ENCODE results near the gene FGF6.
"Not testable (repeated sequence)": the region's sequence is repeated elsewhere in the genome, so short reads cannot be mapped to it uniquely, and the experiment has no call there.

FGF6 gene

GRCh38 chr12:4412465-4412864, 33.1 kb downstream of the FGF6 start:
- Histone ChIP-seq H3F3A (ENCODE audit: control insufficient read depth, insufficient read depth) (no peaks in the 10 kb centered on the region), H3K27me3 (ENCODE audit: control insufficient read depth, low read length) (peaks cover 25% of the 10 kb centered on the region), H3K27ac (ENCODE audit: low read depth, low read length) (no peak overlapping the region), H3K9me3 (ENCODE audit: control insufficient read depth, insufficient read depth, low read length) (no peaks in the 10 kb centered on the region), H4K20me1 (ENCODE audit: control insufficient read depth, insufficient read depth, low read depth, low read length) (no peaks in the 10 kb centered on the region), H3K4me3 (ENCODE audit: low read length) (no peak overlapping the region), H3K4me2 (ENCODE audit: low read length) (no peak overlapping the region), H3K4me1 (ENCODE audit: control insufficient read depth, low read length) (no peaks in the 10 kb centered on the region), H3K9me2 (replicated peaks; ENCODE audit: control insufficient read depth, low read length) (no peaks in the 10 kb centered on the region), H3K36me3 (ENCODE audit: control insufficient read depth, low read length) (no peaks in the 10 kb centered on the region), H3K79me2 (ENCODE audit: control insufficient read depth, low read length) (no peaks in the 10 kb centered on the region)
- no peak for TF ChIP-seq CTCF (IDR thresholded peaks at IDR 0.05; ENCODE audit: low read depth, low read length, poor library complexity, severe bottlenecking)
- TF ChIP-seq EZH2phosphoT487 (IDR thresholded peaks at IDR 0.05; ENCODE audit: borderline replicate concordance, low read length), result no peak

- Histone ChIP-seq H3K27ac (ENCODE audit: low read depth, low read length) (no peak overlapping the region), H4K20me1 (ENCODE audit: control insufficient read depth, insufficient read depth, low read depth, low read length) (no peaks in the 10 kb centered on the region), H3K9me3 (ENCODE audit: control insufficient read depth, insufficient read depth, low read length) (no peaks in the 10 kb centered on the region), H3K27me3 (ENCODE audit: control insufficient read depth, low read length) (peaks cover 25% of the 10 kb centered on the region), H3K36me3 (ENCODE audit: control insufficient read depth, low read length) (no peaks in the 10 kb centered on the region), H3K4me3 (ENCODE audit: low read length) (no peak overlapping the region), H3F3A (ENCODE audit: control insufficient read depth, insufficient read depth) (no peaks in the 10 kb centered on the region), H3K4me1 (ENCODE audit: control insufficient read depth, low read length) (no peaks in the 10 kb centered on the region), H3K9me2 (replicated peaks; ENCODE audit: control insufficient read depth, low read length) (no peaks in the 10 kb centered on the region), H3K79me2 (ENCODE audit: control insufficient read depth, low read length) (no peaks in the 10 kb centered on the region), H3K4me2 (ENCODE audit: low read length) (no peak overlapping the region)
- TF ChIP-seq CTCF (IDR thresholded peaks at IDR 0.05; ENCODE audit: low read depth, low read length, poor library complexity, severe bottlenecking) (no peak), EZH2phosphoT487 (IDR thresholded peaks at IDR 0.05; ENCODE audit: borderline replicate concordance, low read length) (no peak)
Measured at GRCh38 chr12:4412056-4412455, 33.6 kb downstream of the FGF6 start.

- H3F3A ChIP-seq (ENCODE audit: control insufficient read depth, insufficient read depth), result no peaks in the 10 kb centered on the region
- no peaks in the 10 kb centered on the region for H3K9me2 ChIP-seq (replicated peaks; ENCODE audit: control insufficient read depth, low read length)
- no peaks in the 10 kb centered on the region for H3K36me3 ChIP-seq (ENCODE audit: control insufficient read depth, low read length)
- no peak overlapping the region for H3K4me2 ChIP-seq (ENCODE audit: low read length)
- H3K4me3 ChIP-seq (ENCODE audit: low read length), result no peak overlapping the region
- H3K79me2 ChIP-seq (ENCODE audit: control insufficient read depth, low read length), result no peaks in the 10 kb centered on the region
- H3K27ac ChIP-seq (ENCODE audit: low read depth, low read length), result no peak overlapping the region
- peaks cover 18% of the 10 kb centered on the region for H3K27me3 ChIP-seq (ENCODE audit: control insufficient read depth, low read length)
- TF ChIP-seq EZH2phosphoT487 (IDR thresholded peaks at IDR 0.05; ENCODE audit: borderline replicate concordance, low read length) (no peak), CTCF (IDR thresholded peaks at IDR 0.05; ENCODE audit: low read depth, low read length, poor library complexity, severe bottlenecking) (no peak)
- no peaks in the 10 kb centered on the region for H3K9me3 ChIP-seq (ENCODE audit: control insufficient read depth, insufficient read depth, low read length)
- no peaks in the 10 kb centered on the region for H3K4me1 ChIP-seq (ENCODE audit: control insufficient read depth, low read length)
- no peaks in the 10 kb centered on the region for H4K20me1 ChIP-seq (ENCODE audit: control insufficient read depth, insufficient read depth, low read depth, low read length)
Measured at GRCh38 chr12:4407136-4407535, 38.5 kb downstream of the FGF6 start.

GRCh38 chr12:4404877-4405637, 40.6 kb downstream of the FGF6 start:
- H3K4me3 ChIP-seq (ENCODE audit: low read length); H3K79me2 ChIP-seq (ENCODE audit: control insufficient read depth, low read length); H3K36me3 ChIP-seq (ENCODE audit: control insufficient read depth, low read length); H3K4me2 ChIP-seq (ENCODE audit: low read length); H3K9me2 ChIP-seq (replicated peaks; ENCODE audit: control insufficient read depth, low read length); H3K9me3 ChIP-seq (ENCODE audit: control insufficient read depth, insufficient read depth, low read length); H3K27ac ChIP-seq (ENCODE audit: low read depth, low read length); H3F3A ChIP-seq (ENCODE audit: control insufficient read depth, insufficient read depth); H4K20me1 ChIP-seq (ENCODE audit: control insufficient read depth, insufficient read depth, low read depth, low read length); H3K4me1 ChIP-seq (ENCODE audit: control insufficient read depth, low read length): not testable (repeated sequence)
- H3K27me3 ChIP-seq (ENCODE audit: control insufficient read depth, low read length), result peaks cover 12% of the 10 kb centered on the region

Data from DOHH2 (cell line).